ENCODE results near the gene ADCY2. TPM values are rescaled to one million over a fixed set of nuclear protein-coding genes. Genes with fewer than 3 reads are reported as not detected.

ADCY2 gene
- total RNA-seq, 2 donors from 2014 or later = 0.52 to 2.3 TPM

DNA sequence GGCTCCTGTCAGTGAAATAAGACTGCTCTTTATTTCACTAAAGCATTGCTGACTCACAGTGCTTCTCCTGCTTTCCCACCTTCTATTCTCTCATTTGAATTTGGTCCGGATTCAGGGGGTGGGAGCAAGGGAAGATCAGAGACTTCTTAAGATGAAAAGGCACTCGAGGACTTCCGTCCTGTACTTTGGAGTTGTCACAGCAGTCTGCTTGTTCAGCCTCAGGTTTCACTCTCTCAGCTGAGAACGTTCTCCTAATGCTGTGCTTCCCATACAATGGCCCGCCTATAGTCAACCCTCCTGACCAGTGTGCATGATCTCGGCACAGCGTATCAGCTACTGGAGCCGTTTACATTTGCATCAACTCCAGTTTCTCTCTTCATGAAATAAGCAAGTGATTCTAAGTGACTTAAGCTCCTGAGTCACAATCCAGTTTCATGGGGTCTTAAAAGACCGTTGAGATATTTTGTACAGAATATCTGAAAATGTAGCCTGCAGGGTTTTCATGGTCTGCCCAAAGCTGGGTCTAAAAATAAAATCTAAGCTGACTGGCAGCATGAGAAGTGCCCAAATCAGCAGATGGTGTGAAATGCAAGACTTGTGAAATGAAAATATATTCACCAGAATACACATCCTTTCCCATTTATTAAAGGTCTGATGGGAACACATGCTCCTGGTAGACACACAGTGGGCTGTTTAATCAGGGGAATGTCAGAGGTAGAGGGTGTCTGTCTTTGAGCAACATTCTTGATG is 145.0 kb downstream of the ADCY2 start:
- intact Hi-C loops (cut with DNase I, micrococcal nuclease) = no loop called here
- no peak for DNase-seq
- ATAC-seq = no peak

DNA sequence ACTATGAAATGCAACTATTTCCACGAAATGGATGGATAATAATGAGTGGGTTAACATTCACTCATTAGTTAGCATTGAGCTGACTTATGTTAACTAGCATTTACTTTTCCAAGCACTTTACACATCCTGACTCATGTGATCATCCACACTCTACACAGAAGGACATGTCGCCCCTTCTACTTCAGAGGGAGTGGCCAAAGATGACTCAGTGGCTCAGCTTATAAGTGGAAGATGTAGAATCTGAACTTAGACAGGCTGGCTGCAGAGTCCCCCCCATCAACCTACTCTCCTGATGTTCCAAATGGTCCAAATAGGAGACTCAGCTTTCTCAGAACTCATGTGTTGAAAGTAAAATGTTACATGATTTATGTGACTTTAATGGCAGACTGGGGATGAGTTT is 146.0 kb downstream of the ADCY2 start:
- intact Hi-C loops (cut with DNase I, micrococcal nuclease) = no loop called here
- no peak for ATAC-seq
- DNase-seq = no peak

- ATAC-seq (no peak), DNase-seq (no peak)
- intact Hi-C loops (cut with DNase I, micrococcal nuclease) = no loop called here
Observed at GRCh38 chr5:7546555-7546954, 150.6 kb downstream of the ADCY2 start.

GRCh38 chr5:7548596-7548995 is 152.7 kb downstream of the ADCY2 start:
- DNase-seq (no peak), ATAC-seq (no peak)
- intact Hi-C loops (cut with DNase I, micrococcal nuclease) = no loop called here

- ATAC-seq (no peak), DNase-seq (no peak)
- intact Hi-C loops (cut with DNase I, micrococcal nuclease) = no loop called here
Observed at GRCh38 chr5:7565559-7565958, 169.6 kb downstream of the ADCY2 start.

DNA sequence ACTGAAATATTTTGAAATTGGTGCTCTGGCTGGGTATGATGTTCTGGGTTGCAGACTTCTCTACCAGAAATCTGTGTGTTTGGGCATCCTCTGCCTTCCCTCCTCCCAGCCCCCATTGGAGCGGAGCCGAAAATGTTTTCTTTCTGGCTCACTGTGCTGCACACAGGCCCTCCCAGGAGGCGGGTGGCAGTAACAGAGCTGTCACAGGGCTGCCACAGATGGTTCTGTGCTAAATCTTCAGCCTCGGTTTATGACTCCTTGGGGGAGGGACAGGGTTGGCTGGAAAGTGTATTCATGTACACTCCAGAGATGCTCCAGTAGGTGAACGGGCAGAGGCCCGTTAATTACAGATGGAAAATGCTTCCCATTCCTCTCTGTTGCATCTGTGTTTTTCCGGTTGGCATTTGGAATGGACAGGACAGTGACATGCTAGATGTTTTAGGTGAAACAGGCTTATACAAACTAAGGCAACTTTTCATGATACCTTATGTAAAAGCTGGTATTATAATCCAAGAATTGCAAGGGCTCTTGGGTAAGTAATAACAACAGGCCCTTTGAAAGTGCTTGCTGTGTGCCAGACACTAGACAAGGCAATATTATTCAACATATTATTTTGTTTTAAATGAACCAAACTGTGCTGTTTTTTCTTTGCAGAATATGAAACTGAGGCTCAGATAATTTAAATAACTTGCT is 180.2 kb downstream of the ADCY2 start:
- DNase-seq (peak in 1 of 2 donors; percentile 32), ATAC-seq (no peak)
- intact Hi-C loops (cut with DNase I, micrococcal nuclease) = no loop called here

- intact Hi-C loops (cut with DNase I, micrococcal nuclease) = no loop called here
- DNase-seq (no peak), ATAC-seq (no peak)
Observed at GRCh38 chr5:7577381-7577780, 181.4 kb downstream of the ADCY2 start.

GRCh38 chr5:7578071-7578470 is 182.1 kb downstream of the ADCY2 start:
- intact Hi-C loops (cut with DNase I, micrococcal nuclease) = no loop called here
- ATAC-seq (no peak), DNase-seq (no peak)

DNA sequence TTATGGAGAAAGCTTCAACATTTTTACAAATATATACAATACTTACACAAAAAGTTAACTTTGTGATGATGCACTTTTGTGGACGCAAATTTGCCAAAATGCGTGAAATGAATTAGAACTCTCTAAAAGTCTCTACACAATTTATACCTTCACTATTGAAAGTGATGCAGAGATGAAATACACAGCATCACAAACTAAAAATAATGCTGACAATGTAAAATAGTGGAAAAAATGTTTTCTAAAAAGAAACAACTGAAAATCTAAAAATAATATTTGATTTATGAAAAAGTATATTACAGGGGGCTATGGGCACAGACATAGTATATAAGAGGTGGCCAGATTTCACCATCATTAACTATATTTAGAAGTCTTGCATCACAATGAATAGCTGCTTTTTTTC is 188.8 kb downstream of the ADCY2 start:
- intact Hi-C loops (cut with DNase I, micrococcal nuclease) = no loop called here
- DNase-seq (no peak), ATAC-seq (no peak)

GRCh38 chr5:7585807-7586206 is 189.9 kb downstream of the ADCY2 start:
- DNase-seq = no peak
- ATAC-seq = no peak
- intact Hi-C loops (cut with DNase I, micrococcal nuclease) = no loop called here

DNA sequence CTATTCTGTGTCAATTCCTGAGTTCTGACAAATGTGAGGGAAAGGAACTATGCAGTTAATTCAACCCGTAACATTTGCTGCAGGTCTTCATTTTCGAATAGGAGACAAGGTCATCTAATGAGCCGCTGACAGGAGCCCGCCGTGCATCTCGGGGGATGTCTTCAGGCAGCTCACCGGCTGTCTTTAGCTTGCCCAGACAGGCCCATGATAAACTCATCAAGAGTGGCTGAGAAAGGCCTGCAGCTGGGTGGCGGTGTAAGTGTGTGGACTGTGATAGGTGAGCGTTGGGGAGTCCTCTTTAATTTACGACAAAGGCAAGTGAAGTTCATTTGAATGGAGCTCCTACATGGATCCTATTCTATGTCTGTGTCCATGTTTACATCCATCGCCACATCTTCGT is 190.5 kb downstream of the ADCY2 start:
- no peak for ATAC-seq

GRCh38 chr5:7589800-7590199 is 193.9 kb downstream of the ADCY2 start:
- intact Hi-C loops (cut with DNase I, micrococcal nuclease) = no loop called here
- DNase-seq (no peak), ATAC-seq (no peak)

More for the DNA sequence above, 190.5 kb downstream of the ADCY2 start:
- no peak for DNase-seq
- intact Hi-C loops (cut with DNase I, micrococcal nuclease) = no loop called here

- DNase-seq = peak in 1 of 2 donors; percentile 24
- no peak for ATAC-seq
- intact Hi-C loops (cut with DNase I, micrococcal nuclease) = no loop called here
Observed at GRCh38 chr5:7592910-7593309, 197.0 kb downstream of the ADCY2 start.

DNA sequence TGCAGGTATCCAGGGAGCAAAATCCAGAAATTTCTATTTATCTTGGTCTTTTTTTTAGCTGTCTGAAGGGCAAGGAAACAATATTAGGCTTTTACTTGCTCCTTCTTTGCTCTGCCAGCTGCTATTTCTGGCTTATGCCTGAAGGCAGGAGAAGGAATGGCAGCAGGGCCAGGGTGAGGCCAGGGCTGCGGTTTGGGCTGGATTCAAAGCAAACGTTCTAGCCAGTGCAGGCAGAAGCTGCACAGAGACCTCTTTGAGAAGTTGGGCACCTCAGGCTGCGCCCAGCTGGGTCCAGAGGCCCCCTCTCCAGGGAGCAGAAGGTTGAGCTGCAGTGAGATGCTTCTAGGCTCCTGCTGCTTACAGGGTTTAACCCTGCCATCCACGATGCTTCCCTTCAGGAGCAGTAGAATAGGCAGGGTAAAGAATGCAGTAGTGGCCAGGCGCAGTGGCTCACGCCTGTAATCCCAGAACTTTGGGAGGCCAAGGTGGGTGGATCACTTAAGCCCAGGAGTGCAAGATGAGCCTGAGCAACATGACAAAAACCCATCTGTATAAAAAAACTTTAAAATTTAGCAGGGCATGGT is 201.2 kb downstream of the ADCY2 start:
- DNase-seq = no peak
- ATAC-seq = no peak
- intact Hi-C loops (cut with DNase I, micrococcal nuclease) = no loop called here

- intact Hi-C loops (cut with DNase I, micrococcal nuclease) = no loop called here
- ATAC-seq = no peak
- no peak for DNase-seq
Observed at GRCh38 chr5:7606840-7607465, 211.0 kb downstream of the ADCY2 start.

DNA sequence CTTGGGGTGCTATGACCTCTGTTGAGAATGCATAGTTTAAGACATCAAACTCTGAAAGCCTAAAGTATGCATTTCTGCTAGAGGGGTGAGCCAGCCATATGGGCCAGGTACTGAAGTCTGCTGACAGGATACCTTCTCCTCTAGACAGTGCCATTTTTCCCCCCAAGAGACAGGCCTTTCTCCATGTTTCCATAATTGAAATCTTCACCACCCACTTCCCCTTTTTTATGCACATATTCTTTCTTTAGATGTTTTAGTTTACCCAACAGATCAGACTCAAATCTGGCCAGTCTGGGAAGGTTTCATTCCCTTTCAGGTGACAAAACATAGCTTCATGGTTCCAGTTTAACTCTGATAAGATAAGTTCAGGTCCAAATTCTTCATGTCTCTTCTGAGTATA is 212.8 kb downstream of the ADCY2 start:
- DNase-seq (no peak), ATAC-seq (no peak)
- intact Hi-C loops (cut with DNase I, micrococcal nuclease) = no loop called here

DNA sequence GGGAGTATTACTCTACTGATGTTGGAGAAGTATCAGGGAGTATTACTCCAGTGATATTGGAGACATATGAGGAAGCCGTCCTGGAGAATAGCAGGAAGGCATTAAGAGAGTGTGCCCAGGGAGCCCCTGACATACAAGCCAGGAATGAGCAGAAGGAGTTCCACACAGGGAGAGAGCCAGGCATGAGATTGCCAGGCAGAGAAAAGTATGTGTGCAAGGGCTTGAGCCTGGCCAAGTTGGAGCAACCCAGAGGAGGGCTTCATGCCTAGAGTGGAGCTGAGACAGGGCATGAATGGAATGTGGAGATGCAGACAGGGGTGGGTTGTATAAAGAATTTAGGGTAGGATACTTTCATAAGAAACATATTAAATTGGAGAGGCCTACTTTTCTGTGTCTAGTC is 213.8 kb downstream of the ADCY2 start:
- DNase-seq (no peak), ATAC-seq (no peak)
- intact Hi-C loops (cut with DNase I, micrococcal nuclease) = no loop called here

DNA sequence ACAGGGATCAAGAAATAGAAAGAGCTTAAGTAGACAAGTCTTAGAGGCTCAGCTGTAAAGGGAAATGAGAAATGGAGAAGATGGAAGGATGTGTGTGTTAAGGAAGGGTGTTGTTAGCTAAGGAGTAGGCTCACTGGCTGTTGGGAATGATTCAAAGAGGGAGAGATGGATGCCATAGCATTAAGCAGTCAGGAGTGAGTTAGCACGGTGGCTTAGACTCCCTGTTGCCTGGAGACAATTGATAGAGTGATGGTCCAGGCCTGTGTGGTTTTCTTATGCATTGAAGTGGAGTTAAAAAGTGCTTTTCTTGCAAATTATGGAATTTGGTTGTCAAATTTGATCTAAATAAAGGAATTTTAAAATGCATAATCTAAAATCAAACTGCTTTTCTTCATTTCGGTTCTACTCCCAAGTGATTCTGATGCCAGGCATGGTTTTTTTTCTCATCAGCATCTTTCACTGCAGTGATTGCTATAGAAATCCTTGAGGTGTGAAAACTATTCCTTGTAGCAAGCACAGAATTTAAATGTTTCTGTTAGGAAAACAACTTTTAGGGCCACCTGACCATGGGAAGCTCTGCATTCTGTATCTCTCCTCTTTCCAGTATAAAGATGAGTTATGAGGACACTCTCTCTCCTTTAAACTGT is 214.7 kb downstream of the ADCY2 start:
- intact Hi-C loops (cut with DNase I, micrococcal nuclease) = no loop called here
- DNase-seq (no peak), ATAC-seq (no peak)

DNA sequence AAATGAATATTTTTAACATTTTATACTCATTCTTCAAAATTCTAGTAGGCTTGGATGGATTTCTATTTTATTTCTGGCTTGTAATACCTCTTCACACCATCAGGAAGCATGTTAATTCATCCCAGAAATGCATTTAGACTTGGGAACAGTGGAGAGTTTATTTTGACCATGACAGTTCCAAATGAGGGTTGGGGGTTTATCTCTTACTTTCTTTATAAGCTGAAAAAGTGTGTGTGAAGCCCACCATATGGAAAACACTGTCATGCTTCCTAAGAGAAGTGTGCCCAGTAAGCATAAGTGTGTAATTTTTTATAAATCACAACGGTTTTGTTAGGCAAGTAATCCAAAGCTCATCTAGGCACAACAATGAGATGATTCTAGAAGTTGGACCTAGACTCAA is 215.6 kb downstream of the ADCY2 start:
- ATAC-seq (no peak), DNase-seq (no peak)
- intact Hi-C loops (cut with DNase I, micrococcal nuclease) = no loop called here

All from left colon (tissue), 2 donors.